GM21576 (cell line): ENCODE measurements around the gene LRRK1.
A peak's percentile ranks its signal among the peaks of the same experiment; 100 is the strongest.

Experiments used
- ATAC-seq: cut with Tn5 transposase; IDR thresholded peaks from one replicate; pipeline ENCODE4 v1.9.1; 2021; ENCODE audit warnings: mild to moderate bottlenecking, moderate library complexity; ENCODE audit not compliant: unreplicated experiment

LRRK1 gene

GRCh38 chr15:100931143-100931890 lies 12.2 kb downstream of the LRRK1 start:
- ATAC-seq, result peak; percentile 47

DNA sequence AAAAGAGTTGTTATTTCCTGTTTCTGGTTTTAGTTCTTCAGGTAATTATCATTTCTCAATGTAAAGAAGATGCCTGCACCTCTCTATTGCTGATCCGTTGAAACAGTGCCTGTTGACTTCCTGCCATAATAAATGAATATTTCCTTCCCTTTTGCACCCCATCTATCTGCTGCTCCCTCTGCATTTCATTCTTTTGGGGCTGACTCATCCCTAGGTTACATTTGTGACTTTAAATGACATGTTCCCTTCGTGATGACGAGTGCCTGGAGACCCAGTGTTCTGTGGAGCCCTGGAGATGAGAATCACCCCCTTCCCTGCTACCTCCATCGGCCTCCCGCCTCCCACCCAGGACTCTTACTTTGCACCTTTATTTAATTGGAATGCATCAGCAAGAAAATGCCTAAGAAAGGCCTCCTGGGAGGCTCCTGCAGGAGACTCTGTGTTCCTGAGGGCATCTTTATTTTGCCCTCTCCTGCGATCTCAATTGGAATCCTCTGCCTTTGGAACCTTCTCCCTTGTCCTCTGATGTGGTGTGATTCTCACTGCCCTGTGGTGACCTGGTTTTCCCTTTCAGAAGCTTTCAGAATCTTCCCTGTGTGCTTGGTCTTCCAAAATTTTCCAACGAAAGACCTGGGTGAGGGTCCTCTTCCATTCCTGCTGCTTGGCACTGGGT lies 13.7 kb downstream of the LRRK1 start:
- no peak for ATAC-seq

DNA sequence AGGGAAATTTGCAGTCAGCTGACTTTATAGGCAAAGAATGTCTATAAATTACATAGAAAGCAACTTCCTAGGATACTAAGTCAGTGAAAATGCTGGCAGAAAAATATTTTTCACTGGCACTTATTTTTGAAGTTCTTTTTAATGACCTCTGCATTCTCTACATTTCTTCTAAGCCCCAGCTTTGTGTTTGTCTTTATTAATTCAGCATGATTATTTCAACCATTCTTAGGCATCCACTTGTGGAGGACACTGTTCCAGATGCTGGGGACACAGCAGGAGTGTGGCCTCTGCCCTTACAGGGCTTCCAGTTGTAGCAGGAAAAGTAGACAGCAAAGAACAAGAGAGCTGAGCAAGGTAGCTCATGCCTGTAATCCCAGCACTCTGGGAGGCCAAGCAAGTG lies 15.0 kb downstream of the LRRK1 start:
- no peak for ATAC-seq

GRCh38 chr15:100934726-100935125 lies 15.6 kb downstream of the LRRK1 start:
- ATAC-seq, result peak; percentile 30

- ATAC-seq, result no peak
These were observed 18.0 kb downstream of the LRRK1 start for GRCh38 chr15:100937171-100937570.

DNA sequence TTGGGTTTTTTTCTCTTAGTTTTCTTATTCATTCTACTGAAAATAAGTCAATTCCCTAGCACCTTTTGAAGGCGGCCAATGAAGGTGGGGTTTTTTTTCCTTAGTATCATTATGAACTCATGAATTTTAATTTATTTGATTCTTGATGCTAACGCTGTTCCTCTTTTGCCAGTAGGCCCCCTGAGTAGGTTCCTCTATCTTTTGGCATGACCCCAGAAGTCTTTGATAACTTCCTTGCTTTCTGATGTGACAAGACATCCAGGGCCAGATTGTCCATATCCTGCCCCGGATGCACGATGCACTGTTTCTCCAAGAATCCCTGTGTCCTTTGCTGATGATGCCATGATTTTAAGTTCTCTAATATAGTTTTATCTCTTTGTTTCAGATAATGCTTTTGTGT lies 20.6 kb downstream of the LRRK1 start:
- ATAC-seq, result no peak

GRCh38 chr15:100940767-100941379 lies 21.7 kb downstream of the LRRK1 start:
- ATAC-seq, result peak; percentile 72

GRCh38 chr15:100941536-100941935 lies 22.4 kb downstream of the LRRK1 start:
- ATAC-seq, result peak; percentile 49

DNA sequence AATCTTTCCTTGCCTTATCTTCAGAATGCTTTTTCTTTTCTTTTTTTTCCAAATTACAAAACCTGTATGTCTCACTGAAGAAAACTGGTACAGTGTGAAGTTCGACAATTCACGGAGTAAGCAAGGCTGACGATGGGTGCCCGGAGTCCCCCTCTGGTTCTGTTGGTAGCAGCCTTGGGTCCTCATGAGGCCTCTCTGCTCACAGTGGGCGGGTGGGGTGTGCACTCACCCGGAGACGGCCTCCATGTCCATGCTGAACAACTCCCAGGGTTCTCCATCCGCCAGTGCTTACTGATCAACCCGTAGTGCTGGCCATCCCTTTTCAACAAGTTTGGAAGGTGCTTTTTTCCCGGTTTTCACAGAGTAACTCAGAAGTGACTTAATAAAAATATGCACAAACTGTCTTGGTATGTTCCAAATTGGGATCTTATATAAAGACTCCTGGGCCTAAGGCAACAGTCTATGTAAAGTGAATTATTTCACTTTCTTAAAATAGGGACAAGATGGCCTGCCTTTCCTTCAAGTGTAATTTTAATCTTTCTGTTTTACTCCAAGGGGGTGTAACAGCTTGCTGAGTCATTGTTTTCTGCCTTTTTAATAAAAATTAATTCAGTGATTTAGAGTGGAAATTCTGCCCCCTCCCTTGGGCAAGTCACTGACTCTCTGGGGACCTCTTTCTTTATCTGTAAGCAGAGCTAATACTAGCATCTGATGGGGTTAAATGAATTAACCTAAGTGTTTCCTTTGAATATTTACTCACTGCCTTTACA lies 23.7 kb downstream of the LRRK1 start:
- no peak for ATAC-seq

- ATAC-seq, result peak; percentile 38
These were observed 25.2 kb downstream of the LRRK1 start for GRCh38 chr15:100944244-100944895.

DNA sequence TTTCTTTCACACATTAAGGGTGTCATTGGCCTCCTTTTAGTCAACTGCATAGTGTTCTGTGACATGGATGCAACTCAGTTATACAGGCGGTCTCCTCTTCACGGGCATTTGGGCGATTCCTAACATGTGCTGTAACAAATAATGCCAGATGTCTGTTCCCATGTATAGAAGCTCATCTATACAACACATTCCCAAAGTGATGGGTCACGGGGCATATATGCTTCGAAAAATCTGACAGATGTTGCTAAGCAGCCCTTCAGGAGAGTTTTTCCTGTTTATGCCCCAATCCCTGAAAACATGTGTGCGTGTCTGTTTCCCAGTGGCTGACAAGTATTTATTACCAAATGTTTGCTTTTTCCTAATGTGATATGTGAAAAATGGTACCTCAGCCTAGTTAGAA lies 25.8 kb downstream of the LRRK1 start:
- ATAC-seq, result no peak

DNA sequence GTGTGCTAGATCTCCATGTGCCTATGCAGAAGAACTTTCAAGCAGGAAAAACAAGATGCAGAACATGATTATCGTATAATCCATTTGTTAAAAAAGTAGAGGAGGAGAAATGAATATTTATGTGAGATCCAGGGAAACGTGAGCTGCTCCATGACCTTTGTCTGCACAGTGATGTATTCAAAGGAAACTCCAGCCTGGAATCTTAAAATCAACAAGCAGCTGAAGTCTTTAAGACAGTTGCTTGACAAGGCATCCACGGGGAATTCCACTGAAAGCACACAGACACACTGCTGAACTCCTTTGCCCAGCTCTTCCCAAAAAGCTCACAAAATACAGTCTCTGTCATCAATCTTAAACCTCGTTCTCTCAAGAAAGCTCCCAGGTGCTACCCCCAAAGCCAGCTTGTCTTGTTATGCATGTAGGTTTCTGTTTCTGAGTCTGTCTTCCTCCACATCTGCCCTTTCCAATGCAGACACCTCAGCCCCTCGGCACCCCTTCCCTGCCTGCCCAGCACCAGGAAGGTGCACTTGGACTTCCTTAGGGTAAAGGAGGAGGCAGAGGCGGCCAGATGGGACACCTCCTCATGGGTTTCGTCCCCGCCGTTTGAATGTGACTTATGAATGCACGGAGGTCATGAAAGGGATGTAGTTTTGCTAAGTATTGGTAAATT lies 28.7 kb downstream of the LRRK1 start:
- peak; percentile 56 for ATAC-seq

DNA sequence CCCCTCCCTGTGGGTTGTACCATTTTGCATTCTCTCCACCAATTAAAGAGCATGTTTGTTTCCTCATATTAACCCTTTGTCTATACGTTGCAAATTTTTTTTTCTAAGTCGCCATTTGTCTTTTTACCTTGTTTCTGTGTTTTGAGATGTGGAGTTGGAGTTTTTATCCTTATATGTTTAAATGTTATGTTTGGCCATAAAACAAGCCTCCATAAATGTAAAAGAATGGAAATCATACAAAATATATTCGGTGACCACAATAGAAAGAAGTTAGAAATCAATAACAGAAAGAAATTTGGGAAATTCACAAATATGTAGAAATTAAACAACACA lies 29.2 kb downstream of the LRRK1 start:
- no peak for ATAC-seq

GRCh38 chr15:100949691-100950090 lies 30.5 kb downstream of the LRRK1 start:
- ATAC-seq, result no peak

GRCh38 chr15:100951965-100952364 lies 32.8 kb downstream of the LRRK1 start:
- no peak for ATAC-seq

DNA sequence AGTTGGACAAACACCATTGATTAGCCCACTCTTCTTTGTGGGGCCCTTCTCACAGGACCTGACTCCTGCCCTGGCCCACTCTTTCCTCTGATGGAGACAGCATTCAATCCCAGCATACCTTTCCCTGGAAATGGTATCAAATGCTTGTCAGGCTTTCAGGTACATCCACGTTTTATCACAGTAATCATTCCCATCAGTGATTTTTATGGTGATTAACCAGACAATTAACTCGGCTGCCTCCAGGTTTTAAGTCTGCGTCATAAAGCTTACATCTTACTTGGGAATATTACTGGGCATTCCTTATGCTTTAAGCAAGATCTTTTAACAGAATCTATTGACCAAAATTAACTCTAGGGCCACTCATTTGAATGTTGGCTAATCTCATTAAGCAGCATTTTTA lies 33.4 kb downstream of the LRRK1 start:
- ATAC-seq, result no peak

GRCh38 chr15:100958326-100959065 lies 39.3 kb downstream of the LRRK1 start:
- ATAC-seq, result peak; percentile 48

- ATAC-seq, result no peak
These were observed 40.2 kb downstream of the LRRK1 start for GRCh38 chr15:100959066-100960050.

DNA sequence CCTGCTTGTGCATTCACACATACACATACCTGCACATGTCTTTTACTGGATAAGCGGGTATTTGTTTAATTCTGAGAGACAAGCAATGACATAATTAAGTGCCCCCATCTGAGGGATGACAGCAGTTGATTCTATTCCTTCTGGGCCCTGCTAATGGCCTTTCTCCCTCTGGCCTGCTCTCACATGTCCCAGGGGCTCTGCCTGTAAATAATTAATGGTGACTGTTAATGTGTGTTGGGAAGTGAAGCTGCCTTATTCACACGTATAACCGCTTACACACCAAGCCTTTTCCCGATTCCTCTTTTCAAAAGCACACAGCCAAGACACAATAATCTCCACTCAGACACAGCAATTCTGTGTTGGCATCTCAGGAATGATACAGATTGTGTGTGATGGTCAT lies 47.8 kb downstream of the LRRK1 start:
- peak; percentile 70 for ATAC-seq
